Stomach (tissue), 9 donors: ENCODE measurements around the gene ACTG1. TPM values are rescaled to one million over a fixed set of nuclear protein-coding genes. Genes with fewer than 3 reads are reported as not detected.

Experiments used
- DNase-seq, 2 donors: peaks; one replicate each; pipeline versions ENCODE4 v3.0.0 to v3.0.0-alpha.2; 2013 to 2019
- H3K27ac ChIP-seq, 5 donors: fragments of 200-600 bp in 4 of 5; sonication (generic) in 4 of 5; one replicate each; pipeline ENCODE4 v1.5.1; 2013 to 2019; ENCODE audit warnings: mild to moderate bottlenecking in 1 of 5, moderate library complexity in 1 of 5
- H3K27me3 ChIP-seq, 3 donors: fragments of 200-600 bp; sonication (generic); one replicate each; pipeline ENCODE4 v1.5.1; 2017 to 2019; ENCODE audit warnings: mixed run types in 1 of 3
- H3K36me3 ChIP-seq, 4 donors: fragments of 200-600 bp; sonication (generic); 1 replicate in 3 of 4; 2 replicates in 1 of 4; pipeline ENCODE4 v1.5.1; 2016 to 2019
- H3K4me1 ChIP-seq, 4 donors: fragments of 200-600 bp; sonication (generic); one replicate each; pipeline ENCODE4 v1.5.1; 2016 to 2019
- H3K4me3 ChIP-seq, 4 donors: fragments of 200-600 bp; sonication (generic) in 3 of 4; one replicate each; pipeline ENCODE4 v1.5.1; 2016 to 2019; ENCODE audit warnings: mild to moderate bottlenecking in 1 of 4
- H3K9me3 ChIP-seq, 4 donors: fragments of 200-600 bp; sonication (generic); one replicate each; pipeline ENCODE4 v1.5.1; 2016 to 2019
- CTCF ChIP-seq, 7 experiments: fragments of 450-650 bp in 4 of 7; fragments of 200-600 bp in 3 of 7; sonication (generic) in 3 of 7; IDR thresholded peaks; one replicate each; pipeline ENCODE4 v1.5.1; 2016 to 2019; ENCODE audit warnings: antibody characterized with exemption in 7 of 7, control low read depth in 2 of 7, mild to moderate bottlenecking in 1 of 7
- EP300 ChIP-seq: sonication (generic); formaldehyde crosslinking; IDR thresholded peaks from one replicate; pipeline ENCODE4 v1.6.1; 2017; ENCODE audit warnings: antibody characterized with exemption
- POLR2A ChIP-seq, 4 donors: fragments of 450-650 bp; IDR thresholded peaks; one replicate each; pipeline ENCODE4 v1.6.1; 2016; ENCODE audit warnings: antibody characterized with exemption in 4 of 4, control low read depth in 2 of 4, mild to moderate bottlenecking in 1 of 4, moderate library complexity in 1 of 4
- POLR2AphosphoS5 ChIP-seq, 3 donors: sonication (generic); formaldehyde crosslinking; IDR thresholded peaks; one replicate each; pipeline ENCODE4 v1.6.1; 2016; ENCODE audit warnings: antibody characterized with exemption in 3 of 3
- WGBS, 5 donors: extraction: QIAGEN DNeasy Blood & Tissue Kit in 3 of 5; methylation state at CpG; one replicate each; pipeline versions ENCODE4 v1.1.5 to v1.1.7; 2013 to 2018; 5-methylcytosine and 5-hydroxymethylcytosine counted together
- intact Hi-C: fragments of 100-400 bp; cut with DNase I; formaldehyde crosslinking; loops from one replicate; pipeline ENCODE4 v1.15.1; 2023; ENCODE audit warnings: low total_unique reads
- polyA plus RNA-seq, 3 donors: library from polyadenylated mRNA; stranded (reverse); fragments of 200-250 nt; gene quantifications; one replicate each; pipeline ENCODE4 v1.2.3, GENCODE V29; 2013
- total RNA-seq, 5 donors: library from RNA; depleted of rRNA; stranded (reverse); fragments of >200 nt; gene quantifications; one replicate each; pipeline versions ENCODE4 v1.1.0 to v1.2.3, GENCODE V29; 2014 to 2016
- donor health status: healthy with polysubstance abuse.
- donor health status: Bipolar disorder and iron deficiency.
- donor health status: healthy.

ACTG1 gene
- total and polyA plus RNA-seq, 8 donors = 978 to 2,952 (median 1,922) TPM

- DNase-seq = peak in 1 of 2 donors; percentile 15
- H3K4me3 ChIP-seq = peak overlapping the region; percentile 79 to 97 (median 89)
- intact Hi-C loops = no loop called here
Observed at GRCh38 chr17:81516439-81516838, 3.8 kb upstream of the ACTG1 start.

GRCh38 chr17:81515530-81516041 is 3.0 kb upstream of the ACTG1 start:
- H3K27ac ChIP-seq = peak overlapping the region; percentile 100
- DNase-seq = no peak
- H3K4me1 ChIP-seq = peaks cover 41 to 77% (median 60%) of the 10 kb centered on the region in 4 donors
- H3K4me3 ChIP-seq = peak overlapping the region; percentile 79 to 97 (median 89)
- intact Hi-C loops = no loop called here
- WGBS, 5 donors = 44 to 56% (median 52%) methylated on average over 19 of the region's 19 CpGs
- H3K27me3 ChIP-seq = no peaks in the 10 kb centered on the region
- no peaks in the 10 kb centered on the region for H3K9me3 ChIP-seq
- H3K36me3 ChIP-seq = peaks cover 13 to 18% (median 13%) of the 10 kb centered on the region in 4 donors
- TF ChIP-seq POLR2A (IDR thresholded peaks at IDR 0.05) (no peak), CTCF (IDR thresholded peaks at IDR 0.05) (no peak), POLR2AphosphoS5 (IDR thresholded peaks at IDR 0.05) (no peak), EP300 (no peak)

More at GRCh38 chr17:81516439-81516838, 3.8 kb upstream of the ACTG1 start:
- Histone ChIP-seq H3K4me1 (peaks cover 41 to 71% (median 58%) of the 10 kb centered on the region in 4 donors), H3K9me3 (no peaks in the 10 kb centered on the region), H3K27me3 (no peaks in the 10 kb centered on the region), H3K36me3 (peaks cover 4 to 9% (median 5%) of the 10 kb centered on the region in 4 donors), H3K27ac (peak overlapping the region; percentile 5 to 100 (median 100))
- WGBS, 5 donors = 60 to 87% (median 79%) methylated on average over 1 to 4 of the region's 4 CpGs
- TF ChIP-seq POLR2AphosphoS5 (IDR thresholded peaks at IDR 0.05) (no peak), EP300 (no peak), CTCF (IDR thresholded peaks at IDR 0.05) (no peak), POLR2A (IDR thresholded peaks at IDR 0.05) (no peak)

- peak; percentile 87 to 95 for DNase-seq
- intact Hi-C loops = no loop called here
- Histone ChIP-seq H3K4me3 (peak overlapping the region; percentile 79 to 97 (median 89)), H3K27me3 (no peaks in the 10 kb centered on the region), H3K36me3 (peaks cover 19 to 24% (median 20%) of the 10 kb centered on the region in 4 donors), H3K27ac (peak overlapping the region; percentile 100), H3K9me3 (no peaks in the 10 kb centered on the region), H3K4me1 (peaks cover 41 to 78% (median 61%) of the 10 kb centered on the region in 4 donors)
- TF ChIP-seq POLR2AphosphoS5 (IDR thresholded peaks at IDR 0.05) (peak in 2 of 3 donors; percentile 40 to 47), POLR2A (IDR thresholded peaks at IDR 0.05) (no peak)
- WGBS, 5 donors = 0 to 1% (median 1%) methylated on average over 31 to 82 of the region's 82 CpGs
Observed at GRCh38 chr17:81514739-81515529, 2.3 kb upstream of the ACTG1 start.

GRCh38 chr17:81514489-81514738 is 1.8 kb upstream of the ACTG1 start:
- Histone ChIP-seq H3K27ac (peak overlapping the region; percentile 100), H3K4me3 (peak overlapping the region; percentile 79 to 97 (median 89)), H3K36me3 (peaks cover 24 to 29% (median 25%) of the 10 kb centered on the region in 4 donors), H3K4me1 (peaks cover 37 to 78% (median 61%) of the 10 kb centered on the region in 4 donors), H3K9me3 (no peaks in the 10 kb centered on the region), H3K27me3 (no peaks in the 10 kb centered on the region)
- DNase-seq = no peak
- TF ChIP-seq EP300 = no peak
- TF ChIP-seq POLR2AphosphoS5 (IDR thresholded peaks at IDR 0.05) = no peak
- TF ChIP-seq CTCF (IDR thresholded peaks at IDR 0.05) = no peak
- no peak for TF ChIP-seq POLR2A (IDR thresholded peaks at IDR 0.05)
- intact Hi-C loops = no loop called here
- WGBS, 5 donors = 0 to 2% (median 2%) methylated on average over 21 to 31 of the region's 34 CpGs; no CpG with 5 or more reads in 2 of the 5 donors
